Fibroblast of lung (primary cell): Measurements from ENCODE around the gene ALOX12B. TPM values are rescaled to one million over a fixed set of nuclear protein-coding genes. Genes with fewer than 3 reads are reported as not detected.
"Not testable (repeated sequence)": the region's sequence is repeated elsewhere in the genome, so short reads cannot be mapped to it uniquely, and the experiment has no call there.

ENCODE experiments used
- DNase-seq, 2 donors: peaks; one replicate each; pipeline versions ENCODE4 v3.0.0 to v3.0.0-alpha.2; 2010; ENCODE audit warnings: low read depth in 2 of 2
- H2AFZ ChIP-seq: 2 replicates; pipeline ENCODE4 v1.5.1; 2012; ENCODE audit warnings: low read length, control low read depth, inconsistent platforms
- H3K27ac ChIP-seq: 2 replicates; pipeline ENCODE4 v1.5.1; 2011; ENCODE audit warnings: low read length, control low read depth; ENCODE audit not compliant: insufficient read depth
- H3K27me3 ChIP-seq: 2 replicates; pipeline ENCODE4 v1.5.1; 2011; ENCODE audit warnings: mild to moderate bottlenecking, low read length; ENCODE audit not compliant: control insufficient read depth, insufficient read depth
- H3K36me3 ChIP-seq: 2 replicates; pipeline ENCODE4 v1.5.1; 2011; ENCODE audit warnings: low read length; ENCODE audit not compliant: control insufficient read depth, insufficient read depth
- H3K4me1 ChIP-seq: 2 replicates; pipeline ENCODE4 v1.5.1; 2011; ENCODE audit warnings: low read length; ENCODE audit not compliant: control insufficient read depth, insufficient read depth; ENCODE audit errors: extremely low read depth
- H3K4me2 ChIP-seq: 2 replicates; pipeline ENCODE4 v1.5.1; 2011; ENCODE audit warnings: low read length, control low read depth; ENCODE audit not compliant: insufficient read depth; ENCODE audit errors: extremely low read depth
- H3K4me3 ChIP-seq, 4 experiments: fragments of 200-600 bp in 1 of 4; sonication (generic) in 1 of 4; replicated peaks in 1 of 4; 2 replicates each; pipeline ENCODE4 v1.5.1; 2011 to 2016; ENCODE audit warnings: low read length in 4 of 4, low read depth in 3 of 4, mild to moderate bottlenecking in 3 of 4, control low read depth in 2 of 4, inconsistent platforms in 1 of 4, mixed read lengths in 1 of 4; ENCODE audit not compliant: insufficient read depth in 1 of 4; ENCODE audit errors: control extremely low read depth in 1 of 4
- H3K79me2 ChIP-seq: 2 replicates; pipeline ENCODE4 v1.5.1; 2012; ENCODE audit warnings: mild to moderate bottlenecking, low read length, inconsistent platforms; ENCODE audit not compliant: control insufficient read depth, insufficient read depth
- H3K9ac ChIP-seq: 2 replicates; pipeline ENCODE4 v1.5.1; 2011; ENCODE audit warnings: mild to moderate bottlenecking, low read length, control low read depth; ENCODE audit not compliant: insufficient read depth
- H3K9me3 ChIP-seq: 2 replicates; pipeline ENCODE4 v1.5.1; 2012; ENCODE audit warnings: low read depth, low read length; ENCODE audit not compliant: control insufficient read depth, insufficient read depth
- H4K20me1 ChIP-seq: 2 replicates; pipeline ENCODE4 v1.5.1; 2011; ENCODE audit warnings: low read length; ENCODE audit not compliant: control insufficient read depth, insufficient read depth; ENCODE audit errors: extremely low read depth
- EZH2 ChIP-seq: IDR thresholded peaks from 2 replicates; pipeline ENCODE4 v1.5.1; 2012; ENCODE audit warnings: low read length, control low read depth, mild to moderate bottlenecking; ENCODE audit errors: missing control alignments
- polyA plus RNA-seq, 2 donors: library from polyadenylated mRNA; depleted of rRNA in 1 of 2; stranded (reverse) in 1 of 2; unstranded in 1 of 2; fragments of >200 nt; gene quantifications; 2 replicates each; pipeline ENCODE4 v1.2.1, GENCODE V29; 2011 to 2012; ENCODE audit warnings: missing spikeins in 1 of 2
- total RNA-seq: library from RNA; depleted of rRNA; stranded (reverse); fragments of >200 nt; gene quantifications from 2 replicates; pipeline ENCODE4 v1.2.1, GENCODE V29; 2014
- TF ChIP-seq, protein P1 (sequence below), 2 donors: IDR thresholded peaks in 1 of 2; conservative IDR thresholded peaks in 1 of 2; 1 replicate in 1 of 2; 2 replicates in 1 of 2; pipeline ENCODE4 v1.5.1; 2011 to 2012; ENCODE audit warnings: low read length in 2 of 2, control low read depth in 1 of 2, inconsistent platforms in 1 of 2, low read depth in 1 of 2, mild to moderate bottlenecking in 1 of 2

The ALOX12B gene
- total and polyA plus RNA-seq, 2 donors (not counting 1 experiment from before 2014, with no cell fraction given): not detected

DNA sequence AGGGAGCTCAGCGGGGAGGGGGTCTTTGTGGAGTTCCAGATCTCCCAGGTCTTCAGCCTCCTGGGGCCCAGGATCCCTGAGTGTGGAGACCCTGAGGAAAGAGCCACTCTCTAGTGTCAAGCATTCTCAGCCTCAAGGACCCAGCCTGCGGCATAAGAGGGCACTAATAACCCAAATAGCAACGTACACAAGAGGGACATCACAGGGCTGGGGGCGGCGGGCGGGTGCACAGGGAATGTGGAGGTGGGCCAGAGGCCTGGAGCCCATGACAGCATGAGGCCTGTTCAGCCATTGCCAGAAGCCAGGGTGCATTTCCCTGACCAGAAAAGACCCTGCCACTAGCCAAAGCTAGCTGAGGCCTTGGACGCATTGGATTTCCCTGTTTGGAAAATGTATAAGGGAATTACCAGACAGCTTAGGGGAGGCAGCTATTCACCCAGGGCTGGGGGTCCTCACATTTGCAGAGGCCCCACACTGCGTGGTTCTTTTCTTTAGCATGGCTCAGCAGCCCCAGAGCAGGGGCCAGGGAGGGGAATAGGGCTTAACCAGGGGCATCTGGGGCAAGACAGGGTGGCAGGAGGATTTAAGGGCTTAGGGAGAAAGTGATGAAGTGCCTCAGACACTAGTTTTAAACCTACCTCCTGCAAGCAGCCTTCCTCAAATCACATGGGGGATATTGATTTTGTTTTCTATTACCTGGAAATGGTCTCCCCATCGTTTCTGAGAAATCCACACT lies 62.2 kb downstream of the ALOX12B start:
- DNase-seq: no peak
- no peaks in the 10 kb centered on the region for H3K79me2 ChIP-seq
- H3K9ac ChIP-seq: no peak overlapping the region
- H3K4me1 ChIP-seq: no peaks in the 10 kb centered on the region
- no peak overlapping the region for H3K4me2 ChIP-seq
- TF ChIP-seq, protein P1, sequence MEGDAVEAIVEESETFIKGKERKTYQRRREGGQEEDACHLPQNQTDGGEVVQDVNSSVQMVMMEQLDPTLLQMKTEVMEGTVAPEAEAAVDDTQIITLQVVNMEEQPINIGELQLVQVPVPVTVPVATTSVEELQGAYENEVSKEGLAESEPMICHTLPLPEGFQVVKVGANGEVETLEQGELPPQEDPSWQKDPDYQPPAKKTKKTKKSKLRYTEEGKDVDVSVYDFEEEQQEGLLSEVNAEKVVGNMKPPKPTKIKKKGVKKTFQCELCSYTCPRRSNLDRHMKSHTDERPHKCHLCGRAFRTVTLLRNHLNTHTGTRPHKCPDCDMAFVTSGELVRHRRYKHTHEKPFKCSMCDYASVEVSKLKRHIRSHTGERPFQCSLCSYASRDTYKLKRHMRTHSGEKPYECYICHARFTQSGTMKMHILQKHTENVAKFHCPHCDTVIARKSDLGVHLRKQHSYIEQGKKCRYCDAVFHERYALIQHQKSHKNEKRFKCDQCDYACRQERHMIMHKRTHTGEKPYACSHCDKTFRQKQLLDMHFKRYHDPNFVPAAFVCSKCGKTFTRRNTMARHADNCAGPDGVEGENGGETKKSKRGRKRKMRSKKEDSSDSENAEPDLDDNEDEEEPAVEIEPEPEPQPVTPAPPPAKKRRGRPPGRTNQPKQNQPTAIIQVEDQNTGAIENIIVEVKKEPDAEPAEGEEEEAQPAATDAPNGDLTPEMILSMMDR (conservative IDR thresholded peaks at IDR 0.05 in 1 of 2, IDR thresholded peaks at IDR 0.05 in 1 of 2; ENCODE audit: low read depth in 1 of 2, low read length in 2 of 2): no peak
- no peak for TF ChIP-seq EZH2
- no peaks in the 10 kb centered on the region for H4K20me1 ChIP-seq
- no peak overlapping the region for H2AFZ ChIP-seq
- no peaks in the 10 kb centered on the region for H3K9me3 ChIP-seq
- no peak overlapping the region for H3K27ac ChIP-seq
- no peak overlapping the region for H3K4me3 ChIP-seq
- no peaks in the 10 kb centered on the region for H3K36me3 ChIP-seq
- H3K27me3 ChIP-seq: peaks cover 3% of the 10 kb centered on the region

DNA sequence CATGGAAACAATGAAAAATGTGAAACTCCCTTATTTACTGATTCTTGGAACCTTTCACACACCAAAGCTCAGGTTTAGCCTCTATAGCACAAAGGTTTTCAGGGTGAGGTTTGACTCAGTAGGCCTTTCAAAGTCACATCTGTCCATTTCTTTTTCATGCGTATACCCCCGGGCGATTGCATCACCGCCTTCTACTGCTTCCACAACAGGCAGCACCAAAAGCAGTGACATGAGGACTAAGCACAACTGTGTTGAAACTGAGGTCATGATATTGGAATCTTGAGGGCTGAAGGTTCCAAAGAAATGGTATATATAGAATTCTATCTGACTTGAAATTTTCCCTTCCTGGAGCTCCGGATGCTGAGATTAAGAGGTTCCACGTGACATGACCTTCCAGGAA lies 63.4 kb downstream of the ALOX12B start:
- H3K9me3 ChIP-seq, H3K9ac ChIP-seq, H3K27me3 ChIP-seq, H3K4me3 ChIP-seq, H3K36me3 ChIP-seq, H2AFZ ChIP-seq, H4K20me1 ChIP-seq, H3K4me1 ChIP-seq, H3K79me2 ChIP-seq, DNase-seq, H3K27ac ChIP-seq, H3K4me2 ChIP-seq: not testable (repeated sequence)

Other genes with a start within 250 kb of the ALOX12B start
- gene TMEM88, start 232.7 kb downstream of the ALOX12B start, total RNA-seq: 0.17 TPM in 1 of 2 replicates, not detected in the other
- 0.07 TPM in 1 of 2 replicates, not detected in the other for gene TMEM88, start 232.7 kb downstream of the ALOX12B start, polyA plus RNA-seq
- 41.6 and 78.9 TPM in 2 replicates for gene NAA38, start 230.2 kb downstream of the ALOX12B start, total RNA-seq
- gene NAA38, start 230.2 kb downstream of the ALOX12B start, polyA plus RNA-seq: 31.0 and 40.7 TPM in 2 replicates
- 6.9 and 7.4 TPM in 2 replicates for gene CYB5D1, start 229.7 kb downstream of the ALOX12B start, total RNA-seq
- gene CYB5D1, start 229.7 kb downstream of the ALOX12B start, polyA plus RNA-seq: 6.8 and 8.7 TPM in 2 replicates
- gene CHD3, start 198.9 kb downstream of the ALOX12B start, total RNA-seq: 144 and 165 TPM in 2 replicates
- 23.6 and 23.8 TPM in 2 replicates for gene CHD3, start 198.9 kb downstream of the ALOX12B start, polyA plus RNA-seq
- 1.8 and 3.9 TPM in 2 replicates for gene RNF227, start 171.4 kb downstream of the ALOX12B start, total RNA-seq
- gene RNF227, start 171.4 kb downstream of the ALOX12B start, polyA plus RNA-seq: 2.2 and 2.8 TPM in 2 replicates
- gene KCNAB3, start 157.9 kb downstream of the ALOX12B start, total RNA-seq: 0.26 and 0.33 TPM in 2 replicates
- gene KCNAB3, start 157.9 kb downstream of the ALOX12B start, polyA plus RNA-seq: 0.69 and 1.3 TPM in 2 replicates
- 38.3 and 61.9 TPM in 2 replicates for gene TRAPPC1, start 155.8 kb downstream of the ALOX12B start, total RNA-seq
- gene TRAPPC1, start 155.8 kb downstream of the ALOX12B start, polyA plus RNA-seq: 342 and 409 TPM in 2 replicates
- gene CNTROB, start 155.5 kb downstream of the ALOX12B start, total RNA-seq: 12.8 and 17.2 TPM in 2 replicates
- gene CNTROB, start 155.5 kb downstream of the ALOX12B start, polyA plus RNA-seq: 12.6 and 20.8 TPM in 2 replicates
- not detected in 2 replicates for gene GUCY2D, start 85.1 kb downstream of the ALOX12B start, total RNA-seq
- not detected in 2 replicates for gene GUCY2D, start 85.1 kb downstream of the ALOX12B start, polyA plus RNA-seq
- gene ALOX15B, start 48.7 kb downstream of the ALOX12B start, total RNA-seq: not detected in 2 replicates
- gene ALOX15B, start 48.7 kb downstream of the ALOX12B start, polyA plus RNA-seq: not detected in 2 replicates
- not detected in 2 replicates for gene ALOXE3, start 30.8 kb upstream of the ALOX12B start, total RNA-seq
- gene ALOXE3, start 30.8 kb upstream of the ALOX12B start, polyA plus RNA-seq: 0.01 and 0.03 TPM in 2 replicates
- gene HES7, start 36.4 kb upstream of the ALOX12B start, total RNA-seq: under 0.01 TPM in 1 of 2 replicates, not detected in the other
- gene HES7, start 36.4 kb upstream of the ALOX12B start, polyA plus RNA-seq: not detected in 2 replicates
- 3.1 and 6.9 TPM in 2 replicates for gene PER1, start 64.7 kb upstream of the ALOX12B start, total RNA-seq
- 2.5 and 4.1 TPM in 2 replicates for gene PER1, start 64.7 kb upstream of the ALOX12B start, polyA plus RNA-seq
- gene VAMP2, start 75.2 kb upstream of the ALOX12B start, total RNA-seq: 3.6 and 8.1 TPM in 2 replicates
- 12.2 and 14.2 TPM in 2 replicates for gene VAMP2, start 75.2 kb upstream of the ALOX12B start, polyA plus RNA-seq
- 15.4 and 36.0 TPM in 2 replicates for gene TMEM107, start 88.7 kb upstream of the ALOX12B start, total RNA-seq
- 9.8 and 13.0 TPM in 2 replicates for gene TMEM107, start 88.7 kb upstream of the ALOX12B start, polyA plus RNA-seq
- gene BORCS6, start 102.5 kb upstream of the ALOX12B start, total RNA-seq: 6.9 and 11.4 TPM in 2 replicates
- gene BORCS6, start 102.5 kb upstream of the ALOX12B start, polyA plus RNA-seq: 2.8 and 2.9 TPM in 2 replicates
- gene AURKB, start 122.9 kb upstream of the ALOX12B start, total RNA-seq: 0.26 and 8.4 TPM in 2 replicates
- 7.5 and 37.8 TPM in 2 replicates for gene AURKB, start 122.9 kb upstream of the ALOX12B start, polyA plus RNA-seq
- 4.6 and 5.0 TPM in 2 replicates for gene CTC1, start 160.3 kb upstream of the ALOX12B start, total RNA-seq
- gene CTC1, start 160.3 kb upstream of the ALOX12B start, polyA plus RNA-seq: 4.7 and 6.9 TPM in 2 replicates
- 9.4 and 11.3 TPM in 2 replicates for gene PFAS, start 161.6 kb upstream of the ALOX12B start, total RNA-seq
- gene PFAS, start 161.6 kb upstream of the ALOX12B start, polyA plus RNA-seq: 9.8 and 20.8 TPM in 2 replicates
- gene RANGRF, start 201.0 kb upstream of the ALOX12B start, total RNA-seq: 12.1 and 15.4 TPM in 2 replicates
- 19.8 and 25.9 TPM in 2 replicates for gene RANGRF, start 201.0 kb upstream of the ALOX12B start, polyA plus RNA-seq
- gene SLC25A35, start 207.7 kb upstream of the ALOX12B start, total RNA-seq: 0.77 and 1.7 TPM in 2 replicates
- 1.1 and 2.7 TPM in 2 replicates for gene SLC25A35, start 207.7 kb upstream of the ALOX12B start, polyA plus RNA-seq
- not detected in 2 replicates for gene ARHGEF15, start 222.5 kb upstream of the ALOX12B start, total RNA-seq
- gene ARHGEF15, start 222.5 kb upstream of the ALOX12B start, polyA plus RNA-seq: not detected in 2 replicates